MM.1S (cell line): ENCODE measurements around the gene PDSS2.

Experiments used
- DNase-seq: peaks from one replicate; pipeline ENCODE4 v3.0.0-alpha.2; 2015
- H2AFZ ChIP-seq: fragments of 300-600 bp; sonication (generic); 2 replicates; pipeline ENCODE4 v1.6.0; 2016; ENCODE audit warnings: antibody characterized with exemption, low read length
- H3F3A ChIP-seq: fragments of 300-600 bp; sonication (generic); 2 replicates; pipeline ENCODE4 v1.6.1; 2016; ENCODE audit warnings: mild to moderate bottlenecking, antibody characterized with exemption, low read length, moderate library complexity, mixed read lengths; ENCODE audit not compliant: insufficient read depth
- H3K27ac ChIP-seq: fragments of 300-600 bp; sonication (generic); 2 replicates; pipeline ENCODE4 v1.5.1; 2016; ENCODE audit warnings: mild to moderate bottlenecking, low read length
- H3K27me3 ChIP-seq: fragments of 300-600 bp; sonication (generic); replicated peaks from 2 replicates; pipeline ENCODE4 v1.6.0; 2016; ENCODE audit warnings: low read length; ENCODE audit not compliant: insufficient read depth
- H3K36me3 ChIP-seq: fragments of 300-600 bp; sonication (generic); replicated peaks from 2 replicates; pipeline ENCODE4 v1.6.1; 2016; ENCODE audit warnings: mild to moderate bottlenecking, low read length, mixed read lengths; ENCODE audit not compliant: insufficient read depth
- H3K4me1 ChIP-seq: fragments of 300-600 bp; sonication (generic); 2 replicates; pipeline ENCODE4 v1.6.1; 2016; ENCODE audit warnings: low read length, mixed read lengths
- H3K4me2 ChIP-seq: fragments of 300-600 bp; sonication (generic); 2 replicates; pipeline ENCODE4 v1.6.0; 2016; ENCODE audit warnings: low read depth, low read length
- H3K4me3 ChIP-seq: fragments of 300-600 bp; sonication (generic); 2 replicates; pipeline ENCODE4 v1.5.1; 2016; ENCODE audit warnings: low read length, mixed read lengths
- H3K79me2 ChIP-seq: fragments of 300-600 bp; sonication (generic); 2 replicates; pipeline ENCODE4 v1.6.1; 2016; ENCODE audit warnings: mixed run types, low read length, mixed read lengths
- H3K9ac ChIP-seq: fragments of 300-600 bp; sonication (generic); 2 replicates; pipeline ENCODE4 v1.6.1; 2016; ENCODE audit warnings: low read length, mixed read lengths
- H3K9me2 ChIP-seq: fragments of 300-600 bp; sonication (generic); replicated peaks from 2 replicates; pipeline ENCODE4 v1.6.1; 2016; ENCODE audit warnings: mild to moderate bottlenecking, low read length, mixed read lengths; ENCODE audit not compliant: insufficient read depth
- H3K9me3 ChIP-seq: fragments of 300-600 bp; sonication (generic); replicated peaks from 2 replicates; pipeline ENCODE4 v1.6.1; 2016; ENCODE audit warnings: mild to moderate bottlenecking, low read length, mixed read lengths; ENCODE audit not compliant: insufficient read depth
- H4K20me1 ChIP-seq: fragments of 300-600 bp; sonication (generic); 2 replicates; pipeline ENCODE4 v1.6.1; 2016; ENCODE audit warnings: mild to moderate bottlenecking, low read length, moderate library complexity, mixed read lengths; ENCODE audit not compliant: insufficient read depth
- CTCF ChIP-seq: fragments of 300-600 bp; sonication (generic); IDR thresholded peaks from 2 replicates; pipeline ENCODE4 v1.5.1; 2016; ENCODE audit warnings: antibody characterized with exemption, low read length, mixed read lengths
- EZH2 ChIP-seq: fragments of 300-600 bp; sonication (generic); optimal IDR thresholded peaks from 2 replicates; pipeline ENCODE3; 2017; ENCODE audit warnings: low read depth, mild to moderate bottlenecking, antibody characterized with exemption, low read length, mixed read lengths
- EZH2phosphoT487 ChIP-seq: fragments of 300-600 bp; sonication (generic); IDR thresholded peaks from 2 replicates; pipeline ENCODE4 v1.6.1; 2018; ENCODE audit warnings: antibody characterized with exemption, low read length

PDSS2 gene

GRCh38 chr6:107216197-107216933, 243.0 kb downstream of the PDSS2 start:
- H2AFZ ChIP-seq = no peak overlapping the region
- no peaks in the 10 kb centered on the region for H4K20me1 ChIP-seq
- no peak overlapping the region for H3K4me3 ChIP-seq
- no peak for DNase-seq
- H3K79me2 ChIP-seq = no peaks in the 10 kb centered on the region
- no peak for TF ChIP-seq EZH2
- TF ChIP-seq EZH2phosphoT487 = no peak
- no peak for TF ChIP-seq CTCF
- H3K9me2 ChIP-seq = no peaks in the 10 kb centered on the region
- no peak overlapping the region for H3K4me2 ChIP-seq
- no peaks in the 10 kb centered on the region for H3K4me1 ChIP-seq
- no peak overlapping the region for H3K9ac ChIP-seq
- no peak overlapping the region for H3K27ac ChIP-seq
- no peaks in the 10 kb centered on the region for H3K36me3 ChIP-seq
- H3F3A ChIP-seq = no peaks in the 10 kb centered on the region
- no peaks in the 10 kb centered on the region for H3K9me3 ChIP-seq
- H3K27me3 ChIP-seq = no peaks in the 10 kb centered on the region

- Histone ChIP-seq H3K36me3 (no peaks in the 10 kb centered on the region), H3K9me3 (no peaks in the 10 kb centered on the region), H2AFZ (no peak overlapping the region), H3K9ac (no peak overlapping the region), H3K27ac (no peak overlapping the region), H3K4me2 (no peak overlapping the region), H3K27me3 (no peaks in the 10 kb centered on the region), H3K4me3 (no peak overlapping the region), H3K79me2 (no peaks in the 10 kb centered on the region), H3F3A (no peaks in the 10 kb centered on the region), H3K4me1 (no peaks in the 10 kb centered on the region), H4K20me1 (no peaks in the 10 kb centered on the region), H3K9me2 (no peaks in the 10 kb centered on the region)
- DNase-seq = no peak
- TF ChIP-seq EZH2phosphoT487 = no peak
- TF ChIP-seq CTCF = no peak
- no peak for TF ChIP-seq EZH2
Observed at GRCh38 chr6:107215334-107215733, 244.0 kb downstream of the PDSS2 start.

- TF ChIP-seq EZH2 (no peak), EZH2phosphoT487 (no peak), CTCF (no peak)
- H3K4me2 ChIP-seq = no peak overlapping the region
- H3K9me2 ChIP-seq = no peaks in the 10 kb centered on the region
- H3K4me1 ChIP-seq = no peaks in the 10 kb centered on the region
- no peak overlapping the region for H3K4me3 ChIP-seq
- no peaks in the 10 kb centered on the region for H3F3A ChIP-seq
- no peaks in the 10 kb centered on the region for H3K36me3 ChIP-seq
- H3K9ac ChIP-seq = no peak overlapping the region
- DNase-seq = no peak
- H2AFZ ChIP-seq = no peak overlapping the region
- H3K27ac ChIP-seq = no peak overlapping the region
- H4K20me1 ChIP-seq = no peaks in the 10 kb centered on the region
- H3K9me3 ChIP-seq = no peaks in the 10 kb centered on the region
- H3K79me2 ChIP-seq = no peaks in the 10 kb centered on the region
- no peaks in the 10 kb centered on the region for H3K27me3 ChIP-seq
Observed at GRCh38 chr6:107214655-107215054, 244.7 kb downstream of the PDSS2 start.
